Endothelial cell of umbilical vein (primary cell): Measurements from ENCODE around the gene RGS17. TPM values are rescaled to one million over a fixed set of nuclear protein-coding genes. Genes with fewer than 3 reads are reported as not detected.
A peak's percentile ranks its signal among the peaks of the same experiment; 100 is the strongest.

ENCODE experiments used
- BruUV-seq: library from RNA; stranded (reverse); fragments of 400-500 nt; replicated peaks from 2 replicates; lab custom pipeline; 2021; lab: Mats Ljungman, UMichigan
- CTCF ChIA-PET: fragments of 300-600, 350-600 bp; sonication (Branson Sonifier 250); formaldehyde crosslinking; loops from one replicate; lab custom pipeline; 2021; ENCODE audit warnings: antibody characterized with exemption, inconsistent platforms; lab: Charles Lee
- POLR2A ChIA-PET: fragments of 300-600, 350-600 bp; sonication (Branson Sonifier 250); formaldehyde crosslinking; loops from one replicate; lab custom pipeline; 2021; ENCODE audit warnings: antibody characterized with exemption, inconsistent platforms; lab: Charles Lee
- DNase-seq: peaks from one replicate; pipeline ENCODE4 v3.0.0-alpha.2; 2011; ENCODE audit warnings: low read depth, low spot score
- FAIRE-seq: peaks from 2 replicates; lab custom pipeline; 2011; peaks lifted over from hg19 to GRCh38; lab: Jason Lieb, UNC
- H2AFZ ChIP-seq: 2 replicates; pipeline ENCODE4 v1.6.0; 2012; ENCODE audit warnings: low read depth, low read length, control low read depth, inconsistent platforms
- H3K27ac ChIP-seq: 2 replicates; pipeline ENCODE4 v1.5.1; 2011; ENCODE audit warnings: low read depth, mild to moderate bottlenecking, control low read depth, low read length, moderate library complexity; ENCODE audit not compliant: insufficient read depth
- H3K27me3 ChIP-seq, 2 experiments: 2 replicates each; pipeline versions ENCODE4 v1.6.0 to v1.6.1; 2011; ENCODE audit warnings: low read length in 2 of 2, mixed read lengths in 1 of 2; ENCODE audit not compliant: control insufficient read depth in 2 of 2, insufficient read depth in 2 of 2
- H3K36me3 ChIP-seq, 2 experiments: 2 replicates in 1 of 2; 3 replicates in 1 of 2; pipeline ENCODE4 v1.5.1; 2011; ENCODE audit warnings: low read length in 2 of 2, mild to moderate bottlenecking in 1 of 2, moderate library complexity in 1 of 2; ENCODE audit not compliant: control insufficient read depth in 2 of 2, insufficient read depth in 2 of 2; ENCODE audit errors: extremely low read depth in 1 of 2
- H3K4me1 ChIP-seq: 3 replicates; pipeline ENCODE4 v1.5.1; 2011; ENCODE audit warnings: mild to moderate bottlenecking, low read length; ENCODE audit not compliant: control insufficient read depth, insufficient read depth; ENCODE audit errors: extremely low read depth
- H3K4me2 ChIP-seq: 2 replicates; pipeline ENCODE4 v1.6.1; 2011; ENCODE audit warnings: low read length, control low read depth, mixed read lengths; ENCODE audit not compliant: insufficient read depth
- H3K4me3 ChIP-seq, 3 experiments: fragments of 200-600 bp in 1 of 3; sonication (generic), shearing (Covaris generic) in 1 of 3; replicated peaks in 1 of 3; 2 replicates each; pipeline ENCODE4 v1.5.1; 2011 to 2016; ENCODE audit warnings: control low read depth in 3 of 3, low read length in 3 of 3, mild to moderate bottlenecking in 2 of 3, inconsistent platforms in 1 of 3, low read depth in 1 of 3, moderate library complexity in 1 of 3; ENCODE audit not compliant: insufficient read depth in 1 of 3
- H3K79me2 ChIP-seq: 2 replicates; pipeline ENCODE4 v1.6.0; 2012; ENCODE audit warnings: low read length, inconsistent platforms; ENCODE audit not compliant: control insufficient read depth, insufficient read depth
- H3K9ac ChIP-seq: replicated peaks from 2 replicates; pipeline ENCODE3; 2011; ENCODE audit warnings: low read length, control low read depth; ENCODE audit not compliant: insufficient read depth; ENCODE audit errors: extremely low read depth
- H3K9me1 ChIP-seq: replicated peaks from 3 replicates; pipeline ENCODE4 v1.6.0; 2011; ENCODE audit warnings: mild to moderate bottlenecking, low read length; ENCODE audit not compliant: control insufficient read depth, insufficient read depth; ENCODE audit errors: extremely low read depth
- H3K9me3 ChIP-seq: replicated peaks from 2 replicates; pipeline ENCODE4 v1.5.1; 2012; ENCODE audit warnings: low read length, inconsistent platforms; ENCODE audit not compliant: control insufficient read depth, insufficient read depth
- H4K20me1 ChIP-seq: replicated peaks from 2 replicates; pipeline ENCODE3; 2011; ENCODE audit warnings: mild to moderate bottlenecking, low read length; ENCODE audit not compliant: control insufficient read depth, insufficient read depth; ENCODE audit errors: extremely low read depth
- EZH2 ChIP-seq: IDR thresholded peaks from 2 replicates; pipeline ENCODE4 v1.6.1; 2012; ENCODE audit warnings: borderline replicate concordance, low read depth, mild to moderate bottlenecking, moderate library complexity, low read length, inconsistent platforms; ENCODE audit not compliant: severe bottlenecking
- FOS ChIP-seq: IDR thresholded peaks from 2 replicates; pipeline ENCODE4 v1.6.1; 2011; ENCODE audit warnings: mild to moderate bottlenecking, low read length, moderate library complexity, borderline replicate concordance; ENCODE audit not compliant: insufficient read depth
- GATA2 ChIP-seq: IDR thresholded peaks from 2 replicates; pipeline ENCODE4 v1.7.0; 2011; ENCODE audit warnings: low read depth, mild to moderate bottlenecking, moderate library complexity, mixed read lengths, low read length; ENCODE audit not compliant: insufficient read length, insufficient read depth
- JUN ChIP-seq: IDR thresholded peaks from 2 replicates; pipeline ENCODE4 v1.6.1; 2011; ENCODE audit warnings: borderline replicate concordance, low read depth; ENCODE audit not compliant: insufficient read length, insufficient read depth
- MYC ChIP-seq: IDR thresholded peaks from one replicate; pipeline ENCODE4 v1.6.1; 2011; ENCODE audit warnings: mild to moderate bottlenecking, low read depth, low read length
- POLR2A ChIP-seq: IDR thresholded peaks from 2 replicates; pipeline ENCODE4 v1.6.1; 2012; ENCODE audit warnings: low read depth, mild to moderate bottlenecking, control low read depth, low read length
- POLR2AphosphoS5 ChIP-seq: IDR thresholded peaks from 2 replicates; pipeline ENCODE4 v1.6.1; 2012; ENCODE audit warnings: low read depth, mild to moderate bottlenecking, control low read depth, low read length, moderate library complexity; ENCODE audit not compliant: insufficient read depth
- dilution Hi-C: fragments of 300-500 bp; cut with MboI; formaldehyde crosslinking; loops from one replicate; pipeline ENCODE4 v1.15.0; 2019; ENCODE audit warnings: low sequenced_read_pairs; ENCODE audit not compliant: extremely low pct_ligation_motif_present
- intact Hi-C: fragments of 100-400 bp; cut with micrococcal nuclease; formaldehyde crosslinking; loops from one replicate; pipeline ENCODE4 v1.10.0; 2022
- polyA plus RNA-seq, 4 experiments: library from polyadenylated mRNA; depleted of rRNA in 3 of 4; stranded (reverse) in 3 of 4; unstranded in 1 of 4; fragments of >200 nt; gene quantifications; 2 replicates each; pipeline versions ENCODE4 v1.2.1 to v1.2.3, GENCODE V29; 2011 to 2012; ENCODE audit warnings: missing spikeins in 1 of 4
- total RNA-seq: library from RNA; stranded (reverse); gene quantifications from 2 replicates; pipeline ENCODE4 v1.2.3, GENCODE V29; 2021
- TF ChIP-seq, protein P1 (sequence below): IDR thresholded peaks from 2 replicates; pipeline ENCODE4 v1.6.1; 2011; ENCODE audit not compliant: insufficient read depth, insufficient read length
- TF ChIP-seq, protein P2 (sequence below), 2 donors: IDR thresholded peaks; 1 replicate in 1 of 2; 2 replicates in 1 of 2; pipeline ENCODE4 v1.5.1; 2011; ENCODE audit warnings: low read length in 2 of 2, mild to moderate bottlenecking in 2 of 2, moderate library complexity in 2 of 2, control low read depth in 1 of 2, inconsistent platforms in 1 of 2, low read depth in 1 of 2; ENCODE audit not compliant: insufficient read depth in 1 of 2; ENCODE audit errors: extremely low read depth in 1 of 2

Gene RGS17
- total and polyA plus RNA-seq, 2 donors (not counting 3 experiments of a cell fraction or from before 2014, with no cell fraction given): 0.40 to 1.1 TPM

DNA sequence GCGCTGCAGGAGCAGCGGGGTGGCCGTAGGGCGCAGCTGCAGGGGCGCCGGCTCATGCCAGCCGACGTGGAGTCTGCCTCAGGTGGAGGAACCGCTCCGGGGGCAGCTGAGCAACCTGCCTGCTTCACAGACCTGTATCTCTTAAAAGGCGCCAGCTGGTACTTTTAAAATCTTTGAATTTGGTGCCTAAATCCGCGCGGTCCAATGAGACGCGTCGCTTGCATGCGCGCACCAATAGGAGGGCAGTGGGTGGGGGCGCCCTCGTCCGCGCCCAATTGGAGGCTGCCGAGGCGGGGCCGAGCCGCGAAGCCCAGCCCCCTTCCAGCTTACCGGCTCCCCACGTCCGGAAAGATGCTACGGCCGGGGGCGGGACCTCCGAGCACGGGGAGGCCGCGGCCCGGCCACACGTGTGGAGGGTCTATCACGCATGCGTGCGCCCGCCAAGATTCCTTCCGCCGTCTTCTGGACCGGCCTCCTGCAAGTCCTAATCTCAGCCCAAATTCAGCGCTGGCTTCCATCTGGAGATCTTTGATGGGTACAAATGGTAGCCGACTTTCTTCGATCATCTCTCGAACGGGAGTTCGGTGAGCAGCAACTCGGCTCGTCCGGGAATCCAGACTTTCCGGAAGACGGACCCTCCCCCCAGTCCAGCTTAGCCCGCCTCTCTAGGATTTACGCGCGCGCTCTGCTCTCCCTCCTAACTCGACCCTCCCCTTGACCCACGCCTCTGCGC, 148.0 kb downstream of the RGS17 start, which contains the start of gene FBXO5:
TSS of gene FBXO5 (minus strand) at position 138 of the 733 bp plus-strand sequence. CDS start at position 56, 82 bp downstream.
- DNase-seq: peak; percentile 97
- Histone ChIP-seq H3K9me1 (no peaks in the 10 kb centered on the region), H3K27ac (peak within 1 kb of the TSS; percentile 86), H3K9me3 (no peaks in the 10 kb centered on the region), H3K27me3 (no peaks in the 10 kb centered on the region), H4K20me1 (no peaks in the 10 kb centered on the region), H2AFZ (peak within 1 kb of the TSS; percentile 70), H3K79me2 (peaks cover 66% of the 10 kb centered on the region), H3K4me3 (peak within 1 kb of the TSS; percentile 76 to 99 (median 97)), H3K9ac (peak within 1 kb of the TSS; percentile 92), H3K4me2 (peak within 1 kb of the TSS; percentile 98), H3K4me1 (peaks cover 40% of the 10 kb centered on the region), H3K36me3 (peaks cover 0 to 2% of the 10 kb centered on the region in 2 experiments)
- dilution Hi-C loops (no loop called here), intact Hi-C loops (loop anchor here (1.0 to 2.0 kb wide), 3 partner anchors 19 to 286 kb away; partner anchors contain the start of genes MTRF1L and MYCT1)
- ChIA-PET CTCF (interaction anchor here (1.2 to 1.7 kb wide), 3 partner anchors 29 to 125 kb away, joined by 3 to 6 read pairs (median 5); no protein-coding TSS in a partner anchor), POLR2A (interaction anchor here (1.2 kb wide), 1 partner anchor 284 kb away, joined by 3 read pairs; no protein-coding TSS in a partner anchor)
- FAIRE-seq: peak; percentile 88
- no peak for TF ChIP-seq JUN
- TF ChIP-seq GATA2: no peak
- no peak for TF ChIP-seq POLR2AphosphoS5
- TF ChIP-seq, protein P1, sequence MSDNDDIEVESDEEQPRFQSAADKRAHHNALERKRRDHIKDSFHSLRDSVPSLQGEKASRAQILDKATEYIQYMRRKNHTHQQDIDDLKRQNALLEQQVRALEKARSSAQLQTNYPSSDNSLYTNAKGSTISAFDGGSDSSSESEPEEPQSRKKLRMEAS: peak; percentile 61
- TF ChIP-seq, protein P2, sequence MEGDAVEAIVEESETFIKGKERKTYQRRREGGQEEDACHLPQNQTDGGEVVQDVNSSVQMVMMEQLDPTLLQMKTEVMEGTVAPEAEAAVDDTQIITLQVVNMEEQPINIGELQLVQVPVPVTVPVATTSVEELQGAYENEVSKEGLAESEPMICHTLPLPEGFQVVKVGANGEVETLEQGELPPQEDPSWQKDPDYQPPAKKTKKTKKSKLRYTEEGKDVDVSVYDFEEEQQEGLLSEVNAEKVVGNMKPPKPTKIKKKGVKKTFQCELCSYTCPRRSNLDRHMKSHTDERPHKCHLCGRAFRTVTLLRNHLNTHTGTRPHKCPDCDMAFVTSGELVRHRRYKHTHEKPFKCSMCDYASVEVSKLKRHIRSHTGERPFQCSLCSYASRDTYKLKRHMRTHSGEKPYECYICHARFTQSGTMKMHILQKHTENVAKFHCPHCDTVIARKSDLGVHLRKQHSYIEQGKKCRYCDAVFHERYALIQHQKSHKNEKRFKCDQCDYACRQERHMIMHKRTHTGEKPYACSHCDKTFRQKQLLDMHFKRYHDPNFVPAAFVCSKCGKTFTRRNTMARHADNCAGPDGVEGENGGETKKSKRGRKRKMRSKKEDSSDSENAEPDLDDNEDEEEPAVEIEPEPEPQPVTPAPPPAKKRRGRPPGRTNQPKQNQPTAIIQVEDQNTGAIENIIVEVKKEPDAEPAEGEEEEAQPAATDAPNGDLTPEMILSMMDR (IDR thresholded peaks at IDR 0.05; ENCODE audit: extremely low read depth in 1 of 2, insufficient read depth in 1 of 2, low read depth in 1 of 2, low read length in 2 of 2): no peak
- no peak for TF ChIP-seq MYC
- no peak for TF ChIP-seq FOS
- TF ChIP-seq POLR2A: peak; percentile 81
- no peak for TF ChIP-seq EZH2
- no TSS peak for BruUV-seq
